GM23248 (cell line): Measurements from ENCODE around the gene NSMF.

Experiments
- EZH2 ChIP-seq: fragments of 200-600 bp; sonication (generic); IDR thresholded peaks from 2 replicates; pipeline ENCODE4 v1.6.1; 2018; ENCODE audit warnings: antibody characterized with exemption, mild to moderate bottlenecking; ENCODE audit not compliant: insufficient read depth, poor library complexity, severe bottlenecking
- EZH2phosphoT487 ChIP-seq: fragments of 200-600 bp; sonication (generic); IDR thresholded peaks from 2 replicates; pipeline ENCODE4 v1.6.1; 2018; ENCODE audit warnings: antibody characterized with exemption, moderate library complexity, mild to moderate bottlenecking, low read depth; ENCODE audit not compliant: insufficient read depth

DNA sequence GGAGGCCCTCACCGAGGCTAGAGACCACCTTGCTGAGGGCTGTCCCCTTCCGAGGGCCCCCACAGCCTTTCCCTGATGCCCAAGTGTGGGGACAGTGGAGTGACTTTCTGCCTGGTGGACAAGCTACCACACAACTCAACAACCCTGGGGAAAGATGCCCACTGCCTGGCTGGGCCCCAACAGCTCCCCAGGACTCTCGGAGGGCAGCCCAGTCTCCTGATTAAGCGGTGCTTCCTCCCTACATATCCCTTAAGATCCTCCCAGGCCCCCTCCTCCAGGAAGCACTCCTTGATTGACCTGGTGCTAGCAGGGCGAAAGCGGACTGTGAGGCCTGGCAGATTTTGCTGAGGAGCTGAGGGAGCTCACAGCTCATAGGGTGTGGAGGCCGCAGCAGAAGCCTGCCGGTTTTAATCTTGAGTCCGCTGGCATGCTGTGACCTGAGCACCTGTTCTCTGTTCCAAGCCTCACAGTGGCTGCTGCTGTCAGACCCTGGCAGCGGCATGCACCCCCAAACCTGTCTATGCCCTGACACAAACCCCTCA, 2.2 kb downstream of the NSMF start:
- TF ChIP-seq EZH2phosphoT487 (no peak), EZH2 (no peak)
